Duodenal mucosa (tissue), 2 donors: Measurements from ENCODE around the gene REPIN1.
A peak's percentile ranks its signal among the peaks of the same experiment; 100 is the strongest.

Experiments used
- H3K27ac ChIP-seq: one replicate; pipeline ENCODE4 v1.7.0; 2013; ENCODE audit warnings: low read depth, low read length
- H3K27me3 ChIP-seq, 2 donors: one replicate each; pipeline ENCODE4 v1.7.0; 2013; ENCODE audit warnings: low read length in 2 of 2, control low read depth in 1 of 2; ENCODE audit not compliant: insufficient read depth in 2 of 2, control insufficient read depth in 1 of 2
- H3K36me3 ChIP-seq, 2 donors: one replicate each; pipeline ENCODE4 v1.7.0; 2013; ENCODE audit warnings: low read length in 2 of 2, control low read depth in 1 of 2; ENCODE audit not compliant: insufficient read depth in 2 of 2, control insufficient read depth in 1 of 2
- H3K4me1 ChIP-seq, 2 donors: one replicate each; pipeline ENCODE4 v1.7.0; 2013; ENCODE audit warnings: low read length in 2 of 2, control low read depth in 1 of 2; ENCODE audit not compliant: insufficient read depth in 2 of 2, control insufficient read depth in 1 of 2
- H3K4me3 ChIP-seq, 2 donors: one replicate each; pipeline ENCODE4 v1.7.0; 2013; ENCODE audit warnings: low read length in 2 of 2, low read depth in 1 of 2
- H3K9ac ChIP-seq, 2 donors: one replicate each; pipeline ENCODE4 v1.7.0; 2013; ENCODE audit warnings: low read length in 2 of 2, low read depth in 1 of 2
- H3K9me3 ChIP-seq, 2 donors: one replicate each; pipeline ENCODE4 v1.7.0; 2013; ENCODE audit warnings: low read length in 2 of 2, control low read depth in 1 of 2; ENCODE audit not compliant: control insufficient read depth in 1 of 2

The REPIN1 gene

DNA sequence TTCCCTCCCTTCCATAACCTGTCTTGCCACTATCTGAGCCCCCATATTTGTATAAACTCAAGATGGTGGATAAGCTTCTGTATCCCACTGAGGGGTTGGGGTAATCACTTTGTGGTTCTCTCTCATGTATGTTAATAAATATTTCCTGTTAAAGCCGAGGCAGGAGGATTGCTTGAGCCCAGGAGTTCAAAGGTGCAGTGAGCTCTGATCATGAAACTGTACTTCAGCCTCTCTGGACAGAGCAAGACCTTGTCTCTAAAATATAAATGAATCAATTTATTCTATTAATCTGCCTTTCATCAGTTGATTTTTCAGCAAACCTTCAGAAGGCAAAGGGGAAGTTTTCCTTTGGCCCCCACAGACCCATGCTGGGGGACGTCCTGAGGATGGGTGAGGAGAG, 25.4 kb upstream of the REPIN1 start:
- peaks cover 12 to 13% of the 10 kb centered on the region in 2 donors for H3K4me1 ChIP-seq
- H3K27me3 ChIP-seq: peaks cover 5% of the 10 kb centered on the region in 2 donors
- no peak overlapping the region for H3K9ac ChIP-seq
- no peak overlapping the region for H3K4me3 ChIP-seq
- H3K36me3 ChIP-seq: no peaks in the 10 kb centered on the region
- no peaks in the 10 kb centered on the region for H3K9me3 ChIP-seq
- H3K27ac ChIP-seq: no peak overlapping the region

GRCh38 chr7:150344299-150344698, 24.3 kb upstream of the REPIN1 start:
- no peaks in the 10 kb centered on the region for H3K9me3 ChIP-seq
- H3K4me1 ChIP-seq: peaks cover 11 to 12% of the 10 kb centered on the region in 2 donors
- H3K4me3 ChIP-seq: no peak overlapping the region
- H3K27me3 ChIP-seq: peaks cover 5% of the 10 kb centered on the region in 2 donors
- H3K27ac ChIP-seq: no peak overlapping the region
- H3K9ac ChIP-seq: no peak overlapping the region
- H3K36me3 ChIP-seq: no peaks in the 10 kb centered on the region

- Histone ChIP-seq H3K9ac (no peak overlapping the region), H3K27me3 (peaks cover 2 to 5% of the 10 kb centered on the region in 2 donors), H3K4me3 (no peak overlapping the region), H3K9me3 (no peaks in the 10 kb centered on the region), H3K36me3 (no peaks in the 10 kb centered on the region), H3K27ac (no peak overlapping the region), H3K4me1 (peaks cover 4 to 5% of the 10 kb centered on the region in 2 donors)
Measured at GRCh38 chr7:150345012-150345411, 23.6 kb upstream of the REPIN1 start.

DNA sequence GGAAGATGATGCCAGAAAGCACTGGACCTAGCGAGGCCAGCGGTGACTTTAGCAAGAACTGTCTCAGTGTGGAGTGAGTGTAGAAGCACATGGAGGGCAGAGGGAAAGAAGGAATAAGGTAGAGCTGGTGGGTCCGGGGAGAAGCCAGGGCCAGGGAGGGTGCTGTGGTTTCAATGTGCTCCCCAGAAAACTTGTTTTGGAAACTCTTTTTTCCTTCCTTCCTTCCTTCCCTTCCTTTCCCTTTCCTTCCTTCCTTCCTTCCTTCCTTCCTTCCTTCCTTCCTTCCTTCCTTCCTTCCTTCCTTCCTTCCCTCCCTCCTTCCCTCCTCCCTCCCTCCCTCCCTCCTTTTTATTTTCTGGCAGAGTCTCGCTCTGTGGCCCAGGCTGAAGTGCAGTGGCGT, 21.7 kb upstream of the REPIN1 start:
- H3K27ac ChIP-seq: no peak overlapping the region
- H3K9me3 ChIP-seq: no peaks in the 10 kb centered on the region
- H3K36me3 ChIP-seq: no peaks in the 10 kb centered on the region
- no peak overlapping the region for H3K9ac ChIP-seq
- H3K27me3 ChIP-seq: no peaks in the 10 kb centered on the region
- no peak overlapping the region for H3K4me3 ChIP-seq
- no peaks in the 10 kb centered on the region for H3K4me1 ChIP-seq

DNA sequence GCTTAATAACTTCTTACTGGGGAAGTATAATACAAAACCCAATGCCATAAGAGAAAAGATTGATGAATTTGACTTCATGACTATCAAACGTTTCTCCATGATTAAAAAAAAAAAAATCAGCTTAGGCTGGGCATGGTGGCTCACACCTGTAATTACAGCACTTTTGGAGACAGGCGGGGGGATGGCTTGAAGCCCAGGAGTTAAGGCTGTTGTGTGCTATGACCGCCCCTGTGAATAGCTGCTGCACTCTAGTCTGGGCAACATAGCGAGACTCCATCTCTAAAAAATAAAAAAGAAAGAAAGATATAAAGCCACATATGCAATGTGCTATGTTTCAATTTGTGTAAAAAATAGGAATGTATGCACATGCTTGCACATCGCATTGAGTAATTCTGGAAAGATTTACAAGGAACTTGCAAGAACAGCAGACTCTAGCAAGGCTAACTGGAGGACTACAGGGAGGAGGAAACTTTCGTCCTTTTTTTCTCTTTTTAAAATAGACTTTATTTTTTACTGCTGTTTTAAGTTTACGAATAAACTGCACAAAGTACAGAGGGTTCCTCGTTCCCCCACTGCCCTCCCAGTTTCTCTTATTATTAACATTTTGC, 16.9 kb upstream of the REPIN1 start:
- no peaks in the 10 kb centered on the region for H3K36me3 ChIP-seq
- no peak overlapping the region for H3K9ac ChIP-seq
- no peak overlapping the region for H3K27ac ChIP-seq
- H3K27me3 ChIP-seq: no peaks in the 10 kb centered on the region
- no peaks in the 10 kb centered on the region for H3K9me3 ChIP-seq
- no peak overlapping the region for H3K4me3 ChIP-seq
- no peaks in the 10 kb centered on the region for H3K4me1 ChIP-seq

DNA sequence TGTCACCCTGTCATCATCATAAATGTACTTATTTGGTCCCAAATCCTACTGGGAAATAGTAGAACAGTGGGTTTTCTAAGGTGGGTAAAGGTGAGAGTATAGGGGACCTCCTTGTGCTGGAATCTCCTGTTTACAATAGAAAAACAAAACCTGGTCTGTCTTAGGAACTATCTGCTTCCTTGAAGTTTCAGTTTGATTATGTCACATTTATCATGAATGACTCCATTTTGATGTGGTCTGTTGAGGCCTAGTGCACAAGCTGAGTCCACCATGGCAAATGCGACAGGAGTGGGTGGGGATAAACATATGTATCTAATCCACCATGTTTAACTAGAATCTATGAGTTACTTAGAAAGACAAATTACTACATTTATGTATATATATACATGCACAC, 13.0 kb upstream of the REPIN1 start:
- Histone ChIP-seq H3K36me3 (no peaks in the 10 kb centered on the region), H3K9ac (no peak overlapping the region), H3K27me3 (no peaks in the 10 kb centered on the region), H3K27ac (no peak overlapping the region), H3K4me1 (peaks cover 9% of the 10 kb centered on the region in 2 donors), H3K9me3 (no peaks in the 10 kb centered on the region), H3K4me3 (no peak overlapping the region)

GRCh38 chr7:150356265-150356897, 12.2 kb upstream of the REPIN1 start:
- no peak overlapping the region for H3K9ac ChIP-seq
- H3K27ac ChIP-seq: no peak overlapping the region
- H3K4me3 ChIP-seq: no peak overlapping the region
- no peaks in the 10 kb centered on the region for H3K27me3 ChIP-seq
- H3K9me3 ChIP-seq: no peaks in the 10 kb centered on the region
- peaks cover 9% of the 10 kb centered on the region in 2 donors for H3K4me1 ChIP-seq
- no peaks in the 10 kb centered on the region for H3K36me3 ChIP-seq

- no peaks in the 10 kb centered on the region for H3K9me3 ChIP-seq
- no peak overlapping the region for H3K9ac ChIP-seq
- peaks cover 9% of the 10 kb centered on the region in 2 donors for H3K4me1 ChIP-seq
- H3K4me3 ChIP-seq: peak overlapping the region in 1 of 2 donors; percentile 11
- H3K27ac ChIP-seq: no peak overlapping the region
- no peaks in the 10 kb centered on the region for H3K27me3 ChIP-seq
- H3K36me3 ChIP-seq: no peaks in the 10 kb centered on the region
Measured at GRCh38 chr7:150357270-150357669, 11.4 kb upstream of the REPIN1 start.

DNA sequence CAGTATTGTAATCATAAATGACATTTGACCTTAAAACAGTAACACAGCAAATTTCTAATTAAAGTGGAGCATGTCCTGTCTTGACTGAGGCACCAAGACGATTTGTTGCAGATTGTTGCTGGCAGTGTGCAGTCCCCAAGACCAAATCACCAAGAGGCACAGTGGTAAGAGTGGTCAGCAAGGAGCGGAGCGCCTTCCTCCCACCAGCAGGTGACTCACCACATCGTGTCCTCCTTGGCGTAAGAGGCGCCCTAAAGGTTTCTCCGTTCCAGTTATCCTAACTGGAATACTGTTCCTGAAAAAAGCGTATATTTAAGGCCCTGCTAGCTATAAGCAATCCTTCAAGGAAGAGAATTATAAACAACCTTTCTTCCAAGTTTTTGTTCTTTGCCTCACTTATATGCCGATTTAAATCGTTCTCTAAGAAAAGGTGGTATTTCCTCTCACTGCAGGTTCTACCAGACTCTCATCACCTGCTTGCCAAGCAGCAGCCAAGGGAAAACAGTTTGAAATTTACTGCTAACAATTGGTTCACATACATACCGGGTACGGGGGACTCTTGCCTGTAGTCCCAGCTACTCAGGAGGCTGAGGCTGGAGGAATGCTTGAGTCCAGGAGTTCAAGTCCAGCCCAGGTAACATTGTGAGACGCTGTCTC, 10.7 kb upstream of the REPIN1 start:
- Histone ChIP-seq H3K27me3 (no peaks in the 10 kb centered on the region), H3K9ac (no peak overlapping the region), H3K4me3 (peak overlapping the region in 1 of 2 donors; percentile 11), H3K4me1 (peaks cover 9% of the 10 kb centered on the region in 2 donors), H3K36me3 (no peaks in the 10 kb centered on the region), H3K27ac (no peak overlapping the region), H3K9me3 (no peaks in the 10 kb centered on the region)

DNA sequence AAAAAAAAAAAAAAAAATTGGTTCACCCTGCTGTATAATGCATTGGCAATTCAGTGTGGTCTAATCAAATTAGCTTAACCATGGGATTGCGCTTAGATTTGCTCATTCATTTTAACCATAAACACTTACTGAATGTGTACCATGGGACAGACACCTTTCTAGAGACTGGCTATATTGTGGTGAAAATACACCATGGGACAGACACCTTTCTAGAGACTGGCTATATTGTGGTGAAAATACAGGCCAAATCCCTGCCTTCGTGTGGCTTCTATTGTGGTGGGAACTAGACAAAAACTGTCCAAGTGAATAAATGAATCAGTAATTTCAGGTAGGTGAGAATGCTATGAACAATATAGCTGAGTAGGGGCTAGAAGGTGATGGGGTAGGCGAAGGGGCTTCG, 10.2 kb upstream of the REPIN1 start:
- no peaks in the 10 kb centered on the region for H3K36me3 ChIP-seq
- no peak overlapping the region for H3K9ac ChIP-seq
- H3K27me3 ChIP-seq: no peaks in the 10 kb centered on the region
- peaks cover 9% of the 10 kb centered on the region in 2 donors for H3K4me1 ChIP-seq
- H3K27ac ChIP-seq: no peak overlapping the region
- H3K9me3 ChIP-seq: no peaks in the 10 kb centered on the region
- no peak overlapping the region for H3K4me3 ChIP-seq
